Left renal pelvis (tissue), 4 donors: Measurements from ENCODE around the gene NBAS. TPM values are rescaled to one million over a fixed set of nuclear protein-coding genes. Genes with fewer than 3 reads are reported as not detected.

Source experiments
- DNase-seq, 4 donors: peaks; one replicate each; pipeline ENCODE4 v3.0.0-alpha.2; 2013; ENCODE audit warnings: low read depth in 4 of 4, low spot score in 3 of 4
- polyA plus RNA-seq, 4 donors: library from polyadenylated mRNA; unstranded; fragments of 120-200 nt; gene quantifications; one replicate each; pipeline ENCODE4 v1.2.1, GENCODE V29; 2013; ENCODE audit not compliant: insufficient read length in 4 of 4

NBAS gene
- polyA plus RNA-seq, 4 donors = 52.2 to 64.1 (median 61.2) TPM

- DNase-seq = no peak
Observed at GRCh38 chr2:15377202-15377601, 183.9 kb downstream of the NBAS start.

DNA sequence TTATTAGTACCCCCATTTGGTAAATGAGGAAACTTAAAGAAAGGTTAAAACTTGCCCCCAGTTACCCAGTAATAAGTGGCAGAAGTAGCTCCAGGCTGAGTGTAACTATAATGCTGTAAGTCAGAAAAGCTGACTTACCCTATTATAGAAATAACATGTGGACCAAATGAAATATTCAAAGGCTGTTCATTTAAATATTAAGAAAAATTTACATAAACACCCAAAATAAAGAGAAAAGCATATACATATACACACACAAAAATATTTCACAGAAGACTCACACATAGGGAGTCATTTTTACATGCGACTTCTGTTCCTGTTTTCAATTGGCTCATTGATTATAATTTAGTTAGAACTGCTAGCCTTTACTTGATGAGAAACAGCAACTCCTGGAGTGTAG lies 189.1 kb downstream of the NBAS start:
- DNase-seq = no peak

- no peak for DNase-seq
Observed at GRCh38 chr2:15369129-15369528, 192.0 kb downstream of the NBAS start.

- DNase-seq = no peak
Observed at GRCh38 chr2:15367715-15368114, 193.4 kb downstream of the NBAS start.

DNA sequence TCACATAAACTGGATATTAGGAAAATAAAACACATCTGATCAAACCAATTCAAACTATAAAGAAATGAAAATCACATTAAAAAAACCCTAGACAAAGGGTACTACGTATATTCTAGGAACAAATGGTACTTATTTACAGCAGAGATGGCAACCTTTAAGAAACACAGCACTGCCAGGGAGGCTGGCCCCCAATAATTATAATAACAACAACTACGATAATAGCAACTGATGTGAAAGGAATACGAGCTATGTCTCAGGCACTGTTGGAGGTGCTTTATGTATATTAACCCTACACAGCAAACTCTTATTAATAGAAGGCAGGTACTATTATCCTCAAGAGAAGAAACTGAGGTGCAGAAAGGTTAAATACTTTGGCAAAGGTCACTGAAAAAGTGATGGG lies 193.9 kb downstream of the NBAS start:
- no peak for DNase-seq

- no peak for DNase-seq
Observed at GRCh38 chr2:15365411-15365810, 195.7 kb downstream of the NBAS start.

DNA sequence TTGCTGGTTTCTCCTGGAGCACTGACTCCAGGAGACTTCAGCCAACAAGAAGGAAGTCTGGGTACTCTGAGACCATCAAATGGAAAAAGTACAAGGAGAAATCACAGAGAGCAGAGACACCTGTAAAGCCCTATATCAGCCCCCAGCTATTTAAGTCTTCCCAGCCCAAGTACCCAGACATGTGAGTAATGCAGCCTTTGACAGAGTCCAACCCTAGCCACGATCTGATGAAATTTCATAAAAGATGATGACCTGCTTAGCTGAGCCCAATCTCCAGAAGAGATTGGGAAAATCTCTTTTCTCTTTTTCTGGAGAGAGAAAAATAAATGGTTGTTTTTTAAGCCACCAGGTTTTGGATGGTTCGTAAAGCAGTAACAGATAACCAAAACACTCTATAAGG lies 196.6 kb downstream of the NBAS start:
- DNase-seq = no peak

- DNase-seq = no peak
Observed at GRCh38 chr2:15363734-15364133, 197.4 kb downstream of the NBAS start.

DNA sequence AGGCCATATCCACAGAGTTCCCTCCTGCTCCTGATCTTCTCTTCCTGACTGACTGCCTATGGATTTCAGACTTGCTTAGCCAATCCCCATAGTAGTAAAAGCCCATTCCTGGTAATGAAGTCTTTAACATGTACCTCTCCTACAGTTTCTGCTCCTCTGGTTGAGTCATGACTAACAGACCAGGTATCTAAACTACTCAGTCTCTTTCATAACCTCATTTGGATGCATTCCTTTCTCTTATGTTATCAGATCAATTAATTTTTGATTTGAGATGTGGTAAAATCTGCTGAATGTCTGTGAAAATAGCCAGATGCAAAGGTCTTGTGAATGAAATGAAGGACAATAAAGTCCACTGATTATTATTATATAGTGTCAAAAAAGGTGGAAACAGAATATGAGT lies 198.0 kb downstream of the NBAS start:
- no peak for DNase-seq

GRCh38 chr2:15359716-15360531 lies 201.2 kb downstream of the NBAS start:
- DNase-seq = no peak

- no peak for DNase-seq
Observed at GRCh38 chr2:15357922-15358321, 203.2 kb downstream of the NBAS start.

- no peak for DNase-seq
Observed at GRCh38 chr2:15357186-15357585, 203.9 kb downstream of the NBAS start.

GRCh38 chr2:15355386-15355785 lies 205.7 kb downstream of the NBAS start:
- DNase-seq = no peak

GRCh38 chr2:15354596-15355366 lies 206.4 kb downstream of the NBAS start:
- no peak for DNase-seq

GRCh38 chr2:15352363-15352762 lies 208.8 kb downstream of the NBAS start:
- no peak for DNase-seq

- no peak for DNase-seq
Observed at GRCh38 chr2:15348636-15349035, 212.5 kb downstream of the NBAS start.

DNA sequence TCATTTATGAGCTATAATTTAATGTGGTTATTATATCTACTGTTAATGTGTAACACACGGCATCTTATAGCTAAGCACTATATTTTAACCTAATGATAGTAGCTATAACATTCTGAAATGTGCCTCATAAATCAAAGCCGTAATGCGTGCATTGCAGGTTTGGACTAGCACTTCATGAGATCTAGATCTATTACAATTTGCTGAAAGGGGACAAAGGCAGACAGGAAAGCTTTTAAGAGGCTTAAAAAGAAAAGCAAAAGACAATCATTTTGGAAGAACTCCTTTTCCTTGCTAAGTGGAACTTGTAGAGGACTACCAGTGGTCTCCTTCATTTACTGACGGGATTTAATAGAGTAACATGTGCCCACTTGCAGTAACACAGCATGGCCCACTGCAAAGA lies 213.1 kb downstream of the NBAS start:
- no peak for DNase-seq

GRCh38 chr2:15346624-15347023 lies 214.5 kb downstream of the NBAS start:
- DNase-seq = no peak

DNA sequence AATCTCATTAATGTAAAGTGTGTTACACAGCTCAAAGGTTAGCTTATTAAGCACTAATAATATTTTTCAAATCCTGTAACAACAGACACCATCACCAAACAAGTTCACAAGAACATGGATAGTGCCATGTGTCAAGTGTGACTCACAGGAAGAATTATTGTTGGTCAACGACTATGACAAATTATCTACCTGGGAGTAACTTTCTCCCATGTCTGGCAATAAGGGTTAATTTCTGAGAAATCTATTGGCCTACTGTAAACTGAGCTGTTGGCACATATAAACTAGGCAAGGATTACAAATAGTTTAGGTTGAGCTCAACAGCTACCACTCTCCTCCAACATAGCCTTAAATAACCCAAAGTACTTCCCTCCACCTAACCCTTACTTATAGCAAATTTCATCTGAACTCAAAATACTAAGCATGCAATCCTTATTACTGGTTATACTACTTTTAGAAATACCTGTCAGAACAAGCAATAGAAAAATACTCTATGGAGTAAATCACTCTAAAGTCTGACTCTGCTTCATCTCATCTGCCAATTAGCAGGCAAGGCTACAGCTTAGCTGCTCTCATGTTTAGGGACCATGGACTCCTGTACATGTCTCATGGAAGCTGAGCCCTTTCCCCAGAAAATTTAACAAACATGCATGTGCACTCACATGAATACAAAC lies 223.0 kb downstream of the NBAS start:
- DNase-seq = no peak

DNA sequence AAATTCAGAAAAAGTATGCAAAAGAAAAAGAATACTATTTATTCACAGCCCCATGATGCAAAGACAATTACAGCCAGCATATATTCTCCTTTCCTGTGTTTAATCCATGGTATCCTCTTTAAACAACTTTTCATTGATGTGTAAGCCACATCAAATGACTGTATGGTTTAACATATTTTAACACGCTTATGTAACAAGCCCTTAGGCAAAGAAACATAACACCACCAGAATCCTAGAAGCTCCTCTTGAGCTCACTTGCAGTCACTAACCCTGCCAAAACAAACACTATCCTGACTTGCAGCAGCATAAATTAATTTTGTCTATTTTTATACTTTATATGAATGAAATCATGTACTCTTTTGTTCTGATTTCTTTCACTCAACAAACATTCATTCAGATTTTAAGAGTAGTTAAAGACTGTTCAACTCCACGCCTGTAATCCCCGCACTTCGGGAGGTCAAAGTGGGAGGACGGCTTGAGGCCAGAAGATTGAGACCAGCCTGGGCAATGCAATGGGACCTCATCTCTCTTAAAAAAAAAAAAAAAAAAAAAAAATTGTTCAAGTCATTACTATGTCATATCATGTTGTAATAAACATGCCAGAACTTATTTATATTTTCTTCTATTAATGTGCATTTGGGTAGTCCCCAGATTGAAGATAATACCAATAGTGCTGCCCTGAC lies 226.3 kb downstream of the NBAS start:
- no peak for DNase-seq

DNA sequence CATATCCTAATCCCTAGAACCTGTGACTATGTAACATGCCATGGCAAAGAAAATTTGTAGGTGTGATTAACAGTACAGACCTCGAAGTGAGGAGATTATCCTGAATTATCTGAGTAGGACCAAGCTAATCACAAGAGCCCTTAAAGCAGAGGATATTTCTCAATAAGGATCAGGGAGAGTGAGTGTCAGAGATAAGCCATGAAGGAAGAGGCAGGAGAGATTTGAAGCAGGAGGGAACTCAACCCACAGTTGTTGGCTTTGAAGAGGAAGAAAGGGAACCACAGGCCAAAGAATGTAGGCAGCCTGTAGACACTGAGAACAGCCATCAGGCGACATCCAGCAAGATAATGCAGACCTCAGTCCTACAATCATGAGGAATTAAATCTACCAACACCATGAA lies 229.3 kb downstream of the NBAS start:
- DNase-seq = no peak
